Activated naive CD4-positive, alpha-beta T cell treated with anti-CD3 and anti-CD28 coated beads, Interleukin-2, amount 50 U/mL, for 16 hours (primary cell): Measurements from ENCODE around the gene GDI1.
A peak's percentile ranks its signal among the peaks of the same experiment; 100 is the strongest.

Experiments
- DNase-seq: peaks from one replicate; pipeline ENCODE4 v3.0.0-alpha.2; 2020

The GDI1 gene

DNA sequence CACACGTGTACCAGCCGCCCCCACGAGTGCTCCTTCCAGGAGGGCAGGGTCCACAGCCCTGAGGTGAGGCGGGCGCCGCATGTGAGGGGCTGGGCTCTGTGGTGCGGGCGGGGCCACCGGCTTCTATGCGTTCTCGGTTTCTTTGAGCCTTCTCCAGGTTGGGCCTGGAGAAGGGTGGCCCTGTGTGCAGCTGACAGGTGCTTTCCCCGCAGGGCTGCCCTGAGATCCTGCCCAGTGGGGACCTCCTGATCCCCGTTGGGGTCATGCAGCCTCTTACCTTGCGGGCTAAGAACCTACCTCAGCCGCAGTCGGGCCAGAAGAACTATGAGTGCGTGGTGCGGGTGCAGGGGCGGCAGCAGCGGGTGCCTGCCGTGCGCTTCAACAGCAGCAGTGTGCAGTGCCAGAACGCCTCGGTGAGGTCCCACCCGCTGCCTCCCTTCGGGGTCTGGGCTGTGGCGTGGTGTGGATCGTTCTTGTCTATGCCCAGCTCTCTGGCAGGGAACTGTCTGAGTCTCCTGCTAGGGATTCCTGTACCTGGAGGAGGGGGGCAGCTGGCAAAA, 27.9 kb downstream of the GDI1 start:
- DNase-seq: no peak

- DNase-seq: no peak
Observed at GRCh38 chrX:154465601-154466000, 28.6 kb downstream of the GDI1 start.

GRCh38 chrX:154466036-154466435, 29.1 kb downstream of the GDI1 start:
- DNase-seq: no peak

- DNase-seq: no peak
Observed at GRCh38 chrX:154466907-154467306, 30.0 kb downstream of the GDI1 start.

GRCh38 chrX:154467556-154467955, 30.6 kb downstream of the GDI1 start:
- no peak for DNase-seq

DNA sequence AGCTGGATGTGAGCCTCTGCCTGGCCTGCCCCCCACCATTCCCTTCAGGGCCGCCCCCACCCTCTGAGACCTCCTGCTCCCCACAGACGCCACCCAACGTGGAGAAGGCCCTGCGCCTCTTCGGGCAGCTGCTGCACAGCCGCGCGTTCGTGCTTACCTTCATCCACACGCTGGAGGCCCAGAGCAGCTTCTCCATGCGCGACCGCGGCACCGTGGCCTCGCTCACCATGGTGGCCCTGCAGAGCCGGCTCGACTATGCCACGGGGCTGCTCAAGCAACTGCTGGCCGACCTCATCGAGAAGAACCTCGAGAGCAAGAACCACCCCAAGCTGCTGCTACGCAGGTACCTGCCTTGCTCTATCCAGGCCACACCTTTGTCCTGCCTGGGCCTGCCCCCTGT, 31.3 kb downstream of the GDI1 start:
- no peak for DNase-seq

DNA sequence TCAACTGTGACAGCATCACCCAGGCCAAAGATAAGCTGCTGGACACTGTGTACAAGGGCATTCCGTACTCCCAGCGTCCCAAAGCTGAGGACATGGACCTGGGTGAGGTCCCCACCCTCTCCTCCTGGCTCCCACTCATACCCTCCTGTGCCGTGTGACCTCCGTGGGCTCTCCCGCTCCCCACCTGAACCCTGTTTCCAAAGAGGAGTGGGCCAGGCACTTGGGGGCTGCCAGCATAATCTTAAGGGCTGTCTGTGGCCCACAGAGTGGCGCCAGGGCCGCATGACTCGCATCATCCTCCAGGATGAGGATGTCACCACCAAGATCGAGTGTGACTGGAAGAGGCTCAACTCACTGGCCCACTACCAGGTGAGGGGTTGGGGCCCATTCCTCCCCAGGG, 32.2 kb downstream of the GDI1 start:
- no peak for DNase-seq

DNA sequence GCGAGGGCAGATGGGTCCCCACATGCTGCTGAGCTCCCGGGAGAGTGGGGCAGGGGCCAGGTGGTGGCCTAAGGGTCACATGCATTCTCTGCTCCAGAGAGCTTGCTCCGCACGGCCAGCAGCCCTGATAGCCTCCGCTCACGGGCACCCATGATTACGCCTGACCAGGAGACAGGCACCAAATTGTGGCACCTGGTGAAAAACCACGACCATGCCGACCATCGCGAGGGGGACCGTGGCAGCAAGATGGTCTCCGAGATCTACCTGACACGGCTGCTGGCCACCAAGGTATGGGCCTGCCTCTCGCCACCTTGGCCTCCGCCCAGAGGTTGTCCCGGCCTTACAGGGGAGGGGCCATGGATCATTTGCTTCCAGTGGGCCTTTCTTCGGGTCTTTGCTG, 32.9 kb downstream of the GDI1 start:
- no peak for DNase-seq

DNA sequence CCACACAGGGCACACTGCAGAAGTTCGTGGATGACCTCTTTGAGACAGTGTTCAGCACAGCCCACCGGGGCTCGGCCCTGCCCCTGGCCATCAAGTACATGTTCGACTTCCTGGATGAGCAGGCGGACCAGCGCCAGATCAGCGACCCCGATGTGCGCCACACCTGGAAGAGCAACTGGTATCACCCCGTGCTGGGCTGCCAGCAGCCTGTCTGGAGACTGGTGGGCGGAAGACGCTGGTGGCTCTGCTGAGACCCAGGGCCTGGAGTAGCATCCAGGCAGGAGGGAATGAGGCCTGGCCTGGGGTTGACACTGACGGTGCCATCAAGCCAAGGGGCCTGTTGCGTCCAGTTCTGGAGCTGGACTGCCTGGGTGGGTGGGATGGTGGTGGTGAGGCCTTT, 33.5 kb downstream of the GDI1 start:
- no peak for DNase-seq

- DNase-seq: no peak
Observed at GRCh38 chrX:154470914-154471568, 34.1 kb downstream of the GDI1 start.

- DNase-seq: no peak
Observed at GRCh38 chrX:154471839-154472684, 35.1 kb downstream of the GDI1 start.

- DNase-seq: no peak
Observed at GRCh38 chrX:154472685-154473632, 36.0 kb downstream of the GDI1 start.

- DNase-seq: no peak
Observed at GRCh38 chrX:154473683-154474082, 36.7 kb downstream of the GDI1 start.

GRCh38 chrX:154476821-154477220, 39.9 kb downstream of the GDI1 start:
- no peak for DNase-seq

DNA sequence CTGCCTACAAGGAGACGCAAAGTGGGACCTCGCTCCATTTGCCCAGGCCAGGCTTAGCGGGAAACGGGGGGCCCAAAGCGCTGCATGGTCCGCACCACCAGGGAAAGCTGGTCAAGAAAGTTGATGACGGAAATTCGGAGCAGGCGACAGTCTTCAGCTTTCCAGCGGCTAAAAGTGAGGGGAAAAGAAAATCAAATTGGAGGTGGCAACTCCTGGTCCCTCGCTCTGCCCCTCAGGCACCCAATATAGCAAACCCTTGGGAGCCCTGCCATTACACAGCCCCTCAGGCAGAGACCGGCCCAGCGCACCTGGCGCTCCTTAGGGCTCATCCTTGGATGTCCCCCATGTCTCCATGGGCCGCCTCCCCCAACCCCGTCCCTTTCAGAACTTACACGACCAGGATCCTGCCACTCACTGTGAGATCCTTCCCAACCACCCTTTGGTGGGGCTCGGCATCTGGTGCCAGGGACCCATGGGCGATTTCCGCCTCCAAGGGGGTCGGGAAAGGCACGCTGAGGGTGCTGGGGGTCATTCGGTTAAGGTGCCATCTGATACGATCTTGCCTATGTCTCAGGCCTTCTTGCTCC, 41.0 kb downstream of the GDI1 start:
- DNase-seq: no peak

GRCh38 chrX:154478728-154479622, 42.0 kb downstream of the GDI1 start, which contains the start of gene LAGE3:
Gene LAGE3, minus strand, starts transcription at chrX:154479281. Its CDS starts 366 bp downstream, at chrX:154478915.
- DNase-seq: peak; percentile 93

GRCh38 chrX:154481195-154481594, 44.2 kb downstream of the GDI1 start:
- DNase-seq: no peak

GRCh38 chrX:154481911-154482601, 45.1 kb downstream of the GDI1 start:
- DNase-seq: no peak

DNA sequence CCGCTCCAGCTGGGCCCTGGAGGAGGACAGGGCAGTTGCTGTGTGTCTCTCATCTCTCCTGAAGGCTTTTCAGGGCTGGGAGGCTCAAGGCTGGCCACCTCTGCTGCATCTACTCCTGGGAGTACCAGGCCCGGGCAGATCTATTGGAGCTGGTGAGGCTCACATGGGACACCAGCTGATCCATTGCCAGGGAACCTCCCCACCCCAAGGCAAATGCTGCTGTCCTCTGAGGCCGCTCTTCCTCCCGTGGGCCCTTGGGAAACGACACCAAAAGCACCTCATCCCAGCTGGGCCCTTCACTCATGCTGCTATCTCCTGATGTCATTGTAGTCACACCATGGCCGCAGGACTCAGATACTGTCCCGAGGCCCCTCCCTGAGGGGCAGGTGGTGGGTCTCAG, 45.8 kb downstream of the GDI1 start:
- no peak for DNase-seq

GRCh38 chrX:154483325-154483724, 46.4 kb downstream of the GDI1 start:
- DNase-seq: no peak
